GM23248 (cell line): ENCODE data around the gene DARS1.

ENCODE experiments used
- EZH2 ChIP-seq: fragments of 200-600 bp; sonication (generic); IDR thresholded peaks from 2 replicates; pipeline ENCODE4 v1.6.1; 2018; ENCODE audit warnings: antibody characterized with exemption, mild to moderate bottlenecking; ENCODE audit not compliant: insufficient read depth, poor library complexity, severe bottlenecking
- EZH2phosphoT487 ChIP-seq: fragments of 200-600 bp; sonication (generic); IDR thresholded peaks from 2 replicates; pipeline ENCODE4 v1.6.1; 2018; ENCODE audit warnings: antibody characterized with exemption, moderate library complexity, mild to moderate bottlenecking, low read depth; ENCODE audit not compliant: insufficient read depth

- no peak for TF ChIP-seq EZH2
- TF ChIP-seq EZH2phosphoT487, result no peak
These were observed 15.7 kb upstream of the DARS1 start for GRCh38 chr2:136001131-136001530.
